Measurements from ENCODE around the gene ZNF605. TPM values are rescaled to one million over a fixed set of nuclear protein-coding genes. Genes with fewer than 3 reads are reported as not detected.

The ZNF605 gene
- total RNA-seq: 7.8 and 10.5 TPM in 2 replicates

DNA sequence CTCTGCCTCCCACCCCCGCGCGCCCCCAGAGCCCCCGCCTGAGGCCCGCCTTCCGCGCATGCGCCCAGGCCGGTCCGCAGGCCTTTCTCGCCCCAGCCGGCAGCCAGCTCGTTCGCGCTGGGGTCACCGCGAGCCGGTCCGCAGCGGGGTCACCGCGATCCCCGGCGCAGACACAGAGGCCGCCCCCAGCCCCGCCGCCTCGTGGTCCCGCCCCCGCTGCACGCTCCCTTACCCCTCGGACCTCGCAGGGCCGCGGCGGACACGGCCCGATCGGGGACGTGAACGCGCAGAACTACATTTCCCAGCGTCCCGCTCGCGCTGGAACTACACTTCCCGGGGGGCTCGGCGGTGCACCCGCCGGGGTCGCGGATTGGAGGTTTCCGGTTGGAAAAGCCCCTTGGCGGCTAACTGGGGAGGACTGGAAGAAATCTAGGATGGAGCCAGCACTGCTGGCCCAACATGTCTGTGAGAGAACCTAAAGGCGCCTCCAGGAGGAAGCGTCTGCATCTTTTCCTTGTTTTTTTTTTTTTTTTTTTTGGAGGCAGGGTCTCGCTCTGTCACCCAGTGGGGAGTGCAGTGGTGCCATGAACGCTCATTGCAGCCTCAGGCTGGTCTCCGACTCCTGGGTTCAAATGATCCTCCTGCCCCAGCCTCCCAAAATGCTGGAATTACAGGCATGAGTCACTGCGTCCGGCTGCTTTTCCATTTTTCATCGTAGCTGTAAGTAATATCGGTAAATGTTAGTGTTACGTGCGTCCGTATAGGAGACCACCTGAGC lies at the start of gene ZNF605:
ZNF605 (minus strand) TSS at position 296 of the 778 bp plus-strand sequence. CDS start 10,671 bp downstream, outside the sequence.

DNA sequence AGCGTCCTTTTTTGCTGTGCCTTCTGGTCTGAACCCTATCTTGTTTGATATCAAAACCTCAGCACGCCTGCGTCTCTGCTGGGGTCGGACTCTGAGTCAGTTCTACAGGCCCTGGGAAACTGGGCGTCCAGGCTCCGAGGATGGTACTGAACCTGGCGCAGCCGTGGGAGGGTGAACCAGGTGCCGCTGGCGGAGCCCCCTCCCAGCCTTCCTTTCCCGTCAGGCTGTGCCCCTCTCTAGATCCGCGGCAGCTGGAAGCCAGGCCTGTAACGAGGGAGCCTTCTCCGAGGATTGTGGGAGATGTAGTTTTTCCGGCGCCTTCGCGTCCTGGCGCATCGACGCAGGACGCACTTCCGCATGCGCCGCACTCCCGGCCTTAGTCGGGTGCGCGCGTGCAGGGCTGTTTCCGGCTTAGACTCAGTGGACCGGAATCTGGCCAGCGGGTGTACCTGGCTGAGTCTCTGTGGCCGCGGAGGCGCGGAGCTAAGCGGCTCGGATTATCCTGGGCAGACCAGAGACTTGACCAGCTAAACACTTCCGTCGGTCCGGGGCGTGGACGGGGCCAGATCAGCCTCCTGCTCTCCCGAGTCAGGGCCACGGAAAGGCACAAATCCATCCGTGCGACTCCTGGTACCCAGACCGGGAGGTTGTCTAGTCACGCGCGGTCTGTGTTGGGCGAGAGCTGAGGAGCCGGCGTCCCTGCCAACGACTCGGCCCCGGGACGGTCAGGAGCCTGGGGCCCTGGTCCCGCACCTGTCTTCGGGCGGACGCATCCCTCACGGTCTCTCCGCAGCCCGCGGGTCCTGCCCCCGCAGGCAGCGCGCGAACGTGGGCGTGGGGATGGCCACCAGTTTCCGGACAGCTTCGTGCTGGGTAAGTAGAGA lies 30.1 kb upstream of the ZNF605 start, which contains the start of gene ZNF26:
ZNF26 (plus strand) TSS at position 367 of the 884 bp plus-strand sequence; CDS start at position 841, 474 bp downstream.

DNA sequence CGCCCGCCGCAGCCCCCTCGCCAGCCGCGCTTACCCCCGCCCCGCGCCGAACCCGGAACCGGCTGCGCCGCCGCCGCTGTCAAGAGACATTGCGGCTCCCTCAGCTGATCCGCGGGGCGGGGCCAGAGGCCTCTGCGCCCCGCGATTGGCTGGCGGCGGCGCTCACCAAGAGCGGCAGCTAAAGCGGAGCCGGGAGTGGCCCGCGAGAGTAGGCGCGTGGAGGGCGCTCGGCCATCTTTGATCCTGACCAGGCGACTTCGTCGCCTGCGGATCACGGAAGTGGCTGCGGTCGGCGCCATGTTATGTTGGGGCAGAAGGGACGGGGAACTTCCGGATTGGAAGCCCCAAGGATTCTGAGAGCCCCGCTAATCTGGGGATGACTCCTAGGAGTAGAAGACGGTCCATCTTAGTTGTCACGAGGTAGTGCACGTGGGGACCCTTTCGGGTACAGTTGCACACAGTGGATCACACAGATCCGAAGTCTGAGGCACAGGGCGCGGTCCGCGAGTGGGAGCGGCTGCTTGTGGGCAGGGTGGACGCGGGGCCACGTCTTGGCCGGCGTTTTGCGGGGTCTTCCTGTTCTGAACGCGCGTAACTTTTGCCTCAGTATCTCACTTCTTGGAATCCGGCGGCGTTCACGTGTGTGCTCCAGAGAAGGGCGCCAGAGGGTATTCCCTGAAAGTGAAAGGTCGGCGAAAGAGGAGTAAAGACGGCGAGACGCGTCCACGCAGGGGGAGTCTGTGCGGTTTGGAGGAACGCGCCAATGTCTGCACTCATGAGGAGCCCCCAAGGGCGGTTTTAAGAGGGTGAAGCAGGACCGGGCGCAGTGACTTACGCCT lies 68.4 kb downstream of the ZNF605 start, which contains the start of gene CHFR:
CHFR (minus strand) TSS at position 93 of the 839 bp plus-strand sequence. CDS start 277 bp downstream, outside the sequence.

Other genes with a start within 250 kb of the ZNF605 start
- gene PGAM5, start 245.5 kb downstream of the ZNF605 start, total RNA-seq: 62.7 and 82.5 TPM in 2 replicates
- 51.2 and 53.9 TPM in 2 replicates for gene ANKLE2, start 194.5 kb downstream of the ZNF605 start, total RNA-seq
- 81.3 and 99.7 TPM in 2 replicates for gene GOLGA3, start 127.4 kb downstream of the ZNF605 start, total RNA-seq
- gene CHFR, start 68.7 kb downstream of the ZNF605 start, total RNA-seq: 36.5 and 36.7 TPM in 2 replicates
- gene ZNF26, start 30.1 kb upstream of the ZNF605 start, total RNA-seq: 10.4 and 12.5 TPM in 2 replicates
- 17.2 and 22.6 TPM in 2 replicates for gene ZNF84, start 81.2 kb upstream of the ZNF605 start, total RNA-seq
- 18.8 and 20.8 TPM in 2 replicates for gene ZNF140, start 124.6 kb upstream of the ZNF605 start, total RNA-seq
- 0.32 and 0.76 TPM in 2 replicates for gene ZNF891, start 174.0 kb upstream of the ZNF605 start, total RNA-seq
- gene ZNF10, start 174.3 kb upstream of the ZNF605 start, total RNA-seq: 3.2 and 5.5 TPM in 2 replicates
- 26.3 and 36.5 TPM in 2 replicates for gene ZNF268, start 225.2 kb upstream of the ZNF605 start, total RNA-seq

All from epithelial cell of umbilical artery (primary cell).